OCI-LY3 (cell line): Measurements from ENCODE around the gene SERPINE2.

Experiments
- H2AFZ ChIP-seq: fragments of 200-600, 300-600 bp; shearing (Covaris generic); 2 replicates; pipeline ENCODE4 v1.6.0; 2014; ENCODE audit warnings: antibody characterized with exemption, low read depth, low read length
- H3K27ac ChIP-seq: fragments of 200-600, 300-600 bp; sonication (generic); 2 replicates; pipeline ENCODE4 v1.5.1; 2014; ENCODE audit warnings: mild to moderate bottlenecking, low read length, moderate library complexity, mixed read lengths
- H3K27me3 ChIP-seq: fragments of 200-600, 300-600 bp; sonication (generic); 2 replicates; pipeline ENCODE4 v1.6.1; 2014; ENCODE audit warnings: low read depth, low read length, mixed read lengths
- H3K36me3 ChIP-seq: fragments of 200-600, 300-600 bp; sonication (generic); replicated peaks from 2 replicates; pipeline ENCODE3; 2014; ENCODE audit warnings: low read depth, low read length, mixed read lengths
- H3K4me1 ChIP-seq: fragments of 300-600, 200-600 bp; sonication (generic); 2 replicates; pipeline ENCODE4 v1.6.1; 2014; ENCODE audit warnings: low read length, mixed read lengths
- H3K4me2 ChIP-seq: fragments of 200-600, 300-600 bp; sonication (generic); 2 replicates; pipeline ENCODE4 v1.6.1; 2014; ENCODE audit warnings: low read length, mixed read lengths
- H3K4me3 ChIP-seq: fragments of 300-600, 200-600 bp; sonication (generic); 2 replicates; pipeline ENCODE4 v1.5.1; 2014; ENCODE audit warnings: antibody characterized with exemption, mild to moderate bottlenecking, low read length, moderate library complexity
- H3K79me2 ChIP-seq: fragments of 300-600, 200-600 bp; shearing (Covaris generic); 2 replicates; pipeline ENCODE4 v1.6.1; 2014; ENCODE audit warnings: mild to moderate bottlenecking, low read length, mixed read lengths
- H3K9ac ChIP-seq: fragments of 300-600, 200-600 bp; shearing (Covaris generic); 2 replicates; pipeline ENCODE4 v1.6.0; 2014; ENCODE audit warnings: mild to moderate bottlenecking, low read length, moderate library complexity
- H3K9me3 ChIP-seq: fragments of 200-600, 300-600 bp; shearing (Covaris generic); 2 replicates; pipeline ENCODE4 v1.6.1; 2014; ENCODE audit warnings: low read length, mixed read lengths; ENCODE audit not compliant: insufficient read depth
- H4K20me1 ChIP-seq: fragments of 200-600, 300-600 bp; sonication (generic); 2 replicates; pipeline ENCODE4 v1.6.1; 2016; ENCODE audit warnings: low read length, mixed read lengths; ENCODE audit not compliant: insufficient read depth
- CTCF ChIP-seq: fragments of 200-600, 300-600 bp; sonication (generic); IDR thresholded peaks from 2 replicates; pipeline ENCODE4 v1.5.1; 2014; ENCODE audit warnings: antibody characterized with exemption, low read length, low read depth
- EZH2phosphoT487 ChIP-seq: fragments of 200-600 bp; shearing (Covaris generic); IDR thresholded peaks from 2 replicates; pipeline ENCODE4 v1.6.1; 2018; ENCODE audit warnings: antibody characterized with exemption, mixed run types, low read depth

The SERPINE2 gene

GRCh38 chr2:223945755-223946154 is 93.3 kb downstream of the SERPINE2 start:
- Histone ChIP-seq H3K36me3 (no peaks in the 10 kb centered on the region), H3K4me2 (peak overlapping the region; percentile 74), H3K27ac (no peak overlapping the region), H2AFZ (peak overlapping the region; percentile 51; the same call in 1 of the 2 replicates), H4K20me1 (peaks cover 8% of the 10 kb centered on the region), H3K9ac (peak overlapping the region; percentile 13; the same call in 1 of the 2 replicates), H3K9me3 (no peaks in the 10 kb centered on the region), H3K79me2 (peaks cover 35% of the 10 kb centered on the region), H3K4me1 (peaks cover 21% of the 10 kb centered on the region), H3K4me3 (peak overlapping the region; percentile 99), H3K27me3 (no peaks in the 10 kb centered on the region)
- TF ChIP-seq EZH2phosphoT487 (no peak), CTCF (no peak)

GRCh38 chr2:223944703-223945531 is 94.2 kb downstream of the SERPINE2 start, which contains the start of gene WDFY1:
Gene WDFY1 (minus strand): TSS chr2:223945335. CDS start chr2:223945284, 51 bp downstream.
- Histone ChIP-seq H3K4me3 (peak within 1 kb of the TSS; percentile 99), H3K27ac (peak within 1 kb of the TSS; percentile 65), H3K4me2 (peak within 1 kb of the TSS; percentile 79)

GRCh38 chr2:223944166-223944702 is 94.9 kb downstream of the SERPINE2 start:
- peaks cover 10% of the 10 kb centered on the region for H3K36me3 ChIP-seq
- H3K9ac ChIP-seq = peak overlapping the region; percentile 91
- H3K27me3 ChIP-seq = no peaks in the 10 kb centered on the region
- H3K4me1 ChIP-seq = peaks cover 17% of the 10 kb centered on the region
- peak overlapping the region; percentile 65 for H3K27ac ChIP-seq
- peak overlapping the region; percentile 99 for H3K4me3 ChIP-seq
- H3K4me2 ChIP-seq = peak overlapping the region; percentile 79
- H3K79me2 ChIP-seq = peaks cover 44% of the 10 kb centered on the region
- TF ChIP-seq EZH2phosphoT487 = no peak
- no peak for TF ChIP-seq CTCF
- peak overlapping the region; percentile 61; the same call in 1 of the 2 replicates for H2AFZ ChIP-seq
- peaks cover 8% of the 10 kb centered on the region for H4K20me1 ChIP-seq
- H3K9me3 ChIP-seq = no peaks in the 10 kb centered on the region; the same call in 1 of the 2 replicates

More at GRCh38 chr2:223944703-223945531, 94.2 kb downstream of the SERPINE2 start, which contains the start of gene WDFY1:
- H3K9ac ChIP-seq = peak within 1 kb of the TSS; percentile 91
- H3K79me2 ChIP-seq = peaks cover 39% of the 10 kb centered on the region
- TF ChIP-seq EZH2phosphoT487 (no peak), CTCF (no peak)
- peaks cover 6% of the 10 kb centered on the region for H3K36me3 ChIP-seq
- peaks cover 17% of the 10 kb centered on the region for H3K4me1 ChIP-seq
- peak within 1 kb of the TSS; percentile 61; the same call in 1 of the 2 replicates for H2AFZ ChIP-seq
- no peaks in the 10 kb centered on the region for H3K9me3 ChIP-seq
- peaks cover 8% of the 10 kb centered on the region for H4K20me1 ChIP-seq
- no peaks in the 10 kb centered on the region for H3K27me3 ChIP-seq

GRCh38 chr2:223943561-223944008 is 95.5 kb downstream of the SERPINE2 start:
- Histone ChIP-seq H3K36me3 (peaks cover 16% of the 10 kb centered on the region), H3K27ac (no peak overlapping the region), H3K27me3 (no peaks in the 10 kb centered on the region), H2AFZ (no peak overlapping the region), H3K4me3 (peak overlapping the region; percentile 99), H3K4me2 (peak overlapping the region; percentile 79), H3K9ac (peak overlapping the region; percentile 91), H4K20me1 (peaks cover 8% of the 10 kb centered on the region), H3K4me1 (peaks cover 22% of the 10 kb centered on the region), H3K9me3 (no peaks in the 10 kb centered on the region; the same call in 1 of the 2 replicates), H3K79me2 (peaks cover 50% of the 10 kb centered on the region)
- TF ChIP-seq EZH2phosphoT487 (no peak), CTCF (no peak)
